ENCODE data around the gene COG5.

DNA sequence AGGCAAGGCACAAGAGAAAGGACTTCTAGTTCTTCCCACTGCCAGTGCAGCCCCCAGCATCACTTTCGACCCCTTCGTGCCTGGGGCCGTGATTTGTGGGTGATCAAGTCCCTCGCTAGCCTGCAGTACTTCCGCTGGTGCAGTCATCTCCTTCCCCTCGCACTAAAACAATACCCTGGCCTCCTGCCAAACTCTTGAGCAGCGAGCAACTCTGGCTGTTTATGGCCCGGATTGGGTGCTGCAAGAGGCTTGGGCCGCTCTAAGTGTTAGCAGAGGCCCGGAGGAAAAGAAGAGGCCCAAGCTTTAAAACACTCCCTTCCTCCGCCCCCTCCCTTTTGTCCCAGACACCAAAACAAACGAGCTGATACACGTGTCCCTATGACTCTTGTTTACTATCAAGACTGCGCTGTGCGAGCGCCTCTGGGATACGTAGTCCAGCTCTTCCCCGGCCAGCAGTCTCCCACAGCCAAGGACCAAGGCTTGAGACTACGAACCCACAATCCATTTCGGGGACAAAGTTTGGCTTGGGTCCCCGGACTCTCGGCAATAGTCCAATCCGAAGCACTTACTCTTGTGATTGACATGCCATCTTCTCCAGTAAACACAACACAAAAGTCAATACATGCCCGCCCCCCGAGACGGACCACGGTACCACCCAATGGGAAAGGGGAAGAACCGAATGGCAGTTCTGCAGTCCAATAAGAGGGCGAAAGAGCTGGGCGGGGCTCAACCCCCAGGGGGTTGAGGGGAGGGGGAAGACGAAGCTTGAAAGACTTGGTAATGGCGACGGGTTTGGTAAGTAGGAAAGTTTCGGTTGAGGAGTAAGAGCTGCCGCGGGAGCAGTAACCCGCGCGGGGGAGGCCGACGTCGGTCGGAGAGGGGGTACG, 395.2 kb downstream of the COG5 start, which contains the start of gene HBP1:
- TF ChIP-seq, protein P1, sequence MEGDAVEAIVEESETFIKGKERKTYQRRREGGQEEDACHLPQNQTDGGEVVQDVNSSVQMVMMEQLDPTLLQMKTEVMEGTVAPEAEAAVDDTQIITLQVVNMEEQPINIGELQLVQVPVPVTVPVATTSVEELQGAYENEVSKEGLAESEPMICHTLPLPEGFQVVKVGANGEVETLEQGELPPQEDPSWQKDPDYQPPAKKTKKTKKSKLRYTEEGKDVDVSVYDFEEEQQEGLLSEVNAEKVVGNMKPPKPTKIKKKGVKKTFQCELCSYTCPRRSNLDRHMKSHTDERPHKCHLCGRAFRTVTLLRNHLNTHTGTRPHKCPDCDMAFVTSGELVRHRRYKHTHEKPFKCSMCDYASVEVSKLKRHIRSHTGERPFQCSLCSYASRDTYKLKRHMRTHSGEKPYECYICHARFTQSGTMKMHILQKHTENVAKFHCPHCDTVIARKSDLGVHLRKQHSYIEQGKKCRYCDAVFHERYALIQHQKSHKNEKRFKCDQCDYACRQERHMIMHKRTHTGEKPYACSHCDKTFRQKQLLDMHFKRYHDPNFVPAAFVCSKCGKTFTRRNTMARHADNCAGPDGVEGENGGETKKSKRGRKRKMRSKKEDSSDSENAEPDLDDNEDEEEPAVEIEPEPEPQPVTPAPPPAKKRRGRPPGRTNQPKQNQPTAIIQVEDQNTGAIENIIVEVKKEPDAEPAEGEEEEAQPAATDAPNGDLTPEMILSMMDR (IDR thresholded peaks at IDR 0.05 in 4 of 5, conservative IDR thresholded peaks at IDR 0.05 in 1 of 5) = no peak
- TF ChIP-seq POLR2A (IDR thresholded peaks at IDR 0.05) = peak; percentile 40 to 95
